GM18867 (cell line): ENCODE results near the gene MAP3K4.

ENCODE experiments used
- ATAC-seq: cut with Tn5 transposase; IDR thresholded peaks from one replicate; pipeline ENCODE4 v1.9.1; 2021; ENCODE audit warnings: mild to moderate bottlenecking, moderate library complexity; ENCODE audit not compliant: unreplicated experiment

MAP3K4 gene

GRCh38 chr6:161162722-161163121 is 171.2 kb downstream of the MAP3K4 start:
- no peak for ATAC-seq

GRCh38 chr6:161163466-161164181 is 172.1 kb downstream of the MAP3K4 start:
- no peak for ATAC-seq

- no peak for ATAC-seq
Observed at GRCh38 chr6:161164182-161164625, 172.6 kb downstream of the MAP3K4 start.

- ATAC-seq = no peak
Observed at GRCh38 chr6:161166176-161166575, 174.6 kb downstream of the MAP3K4 start.

GRCh38 chr6:161166677-161167076 is 175.1 kb downstream of the MAP3K4 start:
- no peak for ATAC-seq
